NB4 (cell line): Measurements from ENCODE around the gene ARHGAP22.

Experiments used
- CTCF ChIP-seq: IDR thresholded peaks from one replicate; pipeline ENCODE4 v1.5.1; 2012; ENCODE audit warnings: low read depth, low read length
- MAX ChIP-seq: IDR thresholded peaks from 2 replicates; pipeline ENCODE4 v1.6.1; 2011; ENCODE audit warnings: low read depth, low read length
- MYC ChIP-seq: IDR thresholded peaks from 2 replicates; pipeline ENCODE4 v1.6.1; 2011; ENCODE audit warnings: low read depth, low read length
- POLR2A ChIP-seq: IDR thresholded peaks from 2 replicates; pipeline ENCODE4 v1.6.1; 2011; ENCODE audit warnings: mild to moderate bottlenecking; ENCODE audit not compliant: insufficient read length; ENCODE audit errors: extremely low read depth

- TF ChIP-seq CTCF, result peak; percentile 62
- no peak for TF ChIP-seq POLR2A
- no peak for TF ChIP-seq MYC
- TF ChIP-seq MAX, result no peak
Measured at GRCh38 chr10:48509974-48510692, 94.7 kb downstream of the ARHGAP22 start.
